ENCODE results near the gene PCCA. TPM values are rescaled to one million over a fixed set of nuclear protein-coding genes. Genes with fewer than 3 reads are reported as not detected.

PCCA gene
- polyA plus RNA-seq, 1 of the 3 experiments (the other 2 are of a cell fraction) = 7.3 TPM

DNA sequence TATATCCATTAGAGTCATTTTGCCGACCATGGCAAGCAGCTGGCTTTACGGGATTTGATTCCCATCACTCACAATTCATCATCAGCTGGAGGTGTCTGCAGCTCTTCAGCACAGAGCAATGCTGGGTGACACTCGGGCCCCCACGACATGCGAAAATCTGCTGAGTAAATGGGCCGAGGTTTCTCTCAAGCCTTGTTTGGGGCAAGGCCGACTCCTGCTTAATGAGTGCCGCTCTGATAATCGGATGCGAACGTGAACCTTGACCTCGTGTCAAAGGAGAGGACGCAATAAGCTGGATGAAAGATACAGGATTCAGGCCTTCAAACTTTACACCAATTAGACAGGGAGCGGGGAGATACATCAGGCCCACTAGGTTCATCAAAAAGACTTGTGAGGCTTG, 434.5 kb downstream of the PCCA start:
- POLR2A ChIA-PET = no interaction called here
- Histone ChIP-seq H2AFZ (ENCODE audit: low read depth) (no peak overlapping the region), H3K9ac (no peak overlapping the region), H3K27ac (ENCODE audit: low read depth in 2 of 2, low read length in 1 of 2) (no peak overlapping the region), H3K9me3 (no peaks in the 10 kb centered on the region), H3K4me1 (ENCODE audit: control insufficient read depth in 1 of 2, insufficient read depth in 2 of 2, low read depth in 1 of 2, low read length in 1 of 2) (peaks cover 6 to 7% of the 10 kb centered on the region in 2 experiments; a peak in 2 of 4 replicates), H4K20me1 (ENCODE audit: insufficient read depth) (no peaks in the 10 kb centered on the region), H3F3A (replicated peaks; ENCODE audit: insufficient read depth) (no peaks in the 10 kb centered on the region), H3K9me2 (no peaks in the 10 kb centered on the region), H3K4me2 (no peak overlapping the region), H3K36me3 (replicated peaks in 1 of 2; ENCODE audit: control insufficient read depth in 1 of 2, insufficient read depth in 2 of 2, low read length in 1 of 2) (peaks cover 0 to 16% of the 10 kb centered on the region in 2 experiments), H3K27me3 (ENCODE audit: insufficient read depth) (no peaks in the 10 kb centered on the region), H3K79me2 (ENCODE audit: insufficient read depth) (no peaks in the 10 kb centered on the region), H3K4me3 (ENCODE audit: low read depth in 2 of 2, low read length in 1 of 2) (no peak overlapping the region)
- TF ChIP-seq TEAD4 (IDR thresholded peaks at IDR 0.05; ENCODE audit: borderline replicate concordance, insufficient read depth) (no peak), RFX5 (IDR thresholded peaks at IDR 0.05; ENCODE audit: low read length) (no peak), MXI1 (IDR thresholded peaks at IDR 0.05; ENCODE audit: low read depth, low read length) (no peak), GATA2 (CRISPR knock-in tag; IDR thresholded peaks at IDR 0.05) (no peak), JUND (IDR thresholded peaks at IDR 0.05) (no peak), FOSL2 (IDR thresholded peaks at IDR 0.05; ENCODE audit: borderline replicate concordance, low read depth) (no peak), SIN3A (IDR thresholded peaks at IDR 0.05; ENCODE audit: borderline replicate concordance, low read depth, low read length) (no peak), RXRA (IDR thresholded peaks at IDR 0.05; ENCODE audit: borderline replicate concordance, low read depth) (no peak), TAF1 (IDR thresholded peaks at IDR 0.05; ENCODE audit: borderline replicate concordance, low read depth, low read length) (no peak), GABPA (IDR thresholded peaks at IDR 0.05; ENCODE audit: low read depth) (no peak), NFIC (IDR thresholded peaks at IDR 0.05; ENCODE audit: borderline replicate concordance) (no peak), FOXJ3 (CRISPR knock-in tag; IDR thresholded peaks at IDR 0.05) (no peak), RAD21 (IDR thresholded peaks at IDR 0.05; ENCODE audit: low read length) (no peak), MEF2A (IDR thresholded peaks at IDR 0.05; ENCODE audit: borderline replicate concordance, low read depth) (no peak)
- 92% methylated on average over 14 of the region's 14 CpGs for WGBS (ENCODE audit: low lambda C conversion rate)
- DNase-seq = no peak
- CTCF ChIA-PET = interaction anchor here (1.4 to 1.8 kb wide), 3 partner anchors 8 to 607 kb away, joined by 3 to 6 read pairs (median 5); no protein-coding TSS in a partner anchor

GRCh38 chr13:100523981-100524386, 435.1 kb downstream of the PCCA start:
- ChIA-PET POLR2A (no interaction called here), CTCF (interaction anchor here (1.4 to 4.1 kb wide), 4 partner anchors 9 to 608 kb away, joined by 3 to 26 read pairs (median 6); no protein-coding TSS in a partner anchor)
- peaks cover 4 to 6% of the 10 kb centered on the region in 2 experiments; a peak in 2 of 4 replicates for H3K4me1 ChIP-seq (ENCODE audit: control insufficient read depth in 1 of 2, insufficient read depth in 2 of 2, low read depth in 1 of 2, low read length in 1 of 2)
- WGBS (ENCODE audit: low lambda C conversion rate) = 36% methylated on average over 1 of the region's 8 CpGs
- H3K4me3 ChIP-seq (ENCODE audit: low read depth in 2 of 2, low read length in 1 of 2) = no peak overlapping the region
- DNase-seq = no peak
- H3F3A ChIP-seq (replicated peaks; ENCODE audit: insufficient read depth) = no peaks in the 10 kb centered on the region
- H3K4me2 ChIP-seq = no peak overlapping the region
- H3K9ac ChIP-seq = no peak overlapping the region
- H3K9me3 ChIP-seq = no peaks in the 10 kb centered on the region
- H3K27ac ChIP-seq (ENCODE audit: low read depth in 2 of 2, low read length in 1 of 2) = no peak overlapping the region
- peaks cover 0 to 19% of the 10 kb centered on the region in 2 experiments for H3K36me3 ChIP-seq (replicated peaks in 1 of 2; ENCODE audit: control insufficient read depth in 1 of 2, insufficient read depth in 2 of 2, low read length in 1 of 2)
- H4K20me1 ChIP-seq (ENCODE audit: insufficient read depth) = no peaks in the 10 kb centered on the region
- H3K27me3 ChIP-seq (ENCODE audit: insufficient read depth) = no peaks in the 10 kb centered on the region
- H3K9me2 ChIP-seq = no peaks in the 10 kb centered on the region
- no peak overlapping the region for H2AFZ ChIP-seq (ENCODE audit: low read depth)
- TF ChIP-seq TCF12 (IDR thresholded peaks at IDR 0.05) (no peak), TEAD4 (IDR thresholded peaks at IDR 0.05; ENCODE audit: borderline replicate concordance, insufficient read depth) (no peak), PBX3 (IDR thresholded peaks at IDR 0.05) (no peak), RCOR1 (IDR thresholded peaks at IDR 0.05; ENCODE audit: low read length) (no peak), USF2 (IDR thresholded peaks at IDR 0.05; ENCODE audit: borderline replicate concordance, low read depth, low read length) (no peak), JUND (IDR thresholded peaks at IDR 0.05) (no peak), USF1 (IDR thresholded peaks at IDR 0.05; ENCODE audit: borderline replicate concordance, low read depth) (no peak), RFX5 (IDR thresholded peaks at IDR 0.05; ENCODE audit: low read length) (no peak), ELF1 (IDR thresholded peaks at IDR 0.05) (no peak), GATA2 (CRISPR knock-in tag; IDR thresholded peaks at IDR 0.05) (no peak)
- TF ChIP-seq, protein P1, sequence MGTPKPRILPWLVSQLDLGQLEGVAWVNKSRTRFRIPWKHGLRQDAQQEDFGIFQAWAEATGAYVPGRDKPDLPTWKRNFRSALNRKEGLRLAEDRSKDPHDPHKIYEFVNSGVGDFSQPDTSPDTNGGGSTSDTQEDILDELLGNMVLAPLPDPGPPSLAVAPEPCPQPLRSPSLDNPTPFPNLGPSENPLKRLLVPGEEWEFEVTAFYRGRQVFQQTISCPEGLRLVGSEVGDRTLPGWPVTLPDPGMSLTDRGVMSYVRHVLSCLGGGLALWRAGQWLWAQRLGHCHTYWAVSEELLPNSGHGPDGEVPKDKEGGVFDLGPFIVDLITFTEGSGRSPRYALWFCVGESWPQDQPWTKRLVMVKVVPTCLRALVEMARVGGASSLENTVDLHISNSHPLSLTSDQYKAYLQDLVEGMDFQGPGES (IDR thresholded peaks at IDR 0.05; ENCODE audit: low read depth, low read length) = no peak
- TF ChIP-seq, protein P2, sequence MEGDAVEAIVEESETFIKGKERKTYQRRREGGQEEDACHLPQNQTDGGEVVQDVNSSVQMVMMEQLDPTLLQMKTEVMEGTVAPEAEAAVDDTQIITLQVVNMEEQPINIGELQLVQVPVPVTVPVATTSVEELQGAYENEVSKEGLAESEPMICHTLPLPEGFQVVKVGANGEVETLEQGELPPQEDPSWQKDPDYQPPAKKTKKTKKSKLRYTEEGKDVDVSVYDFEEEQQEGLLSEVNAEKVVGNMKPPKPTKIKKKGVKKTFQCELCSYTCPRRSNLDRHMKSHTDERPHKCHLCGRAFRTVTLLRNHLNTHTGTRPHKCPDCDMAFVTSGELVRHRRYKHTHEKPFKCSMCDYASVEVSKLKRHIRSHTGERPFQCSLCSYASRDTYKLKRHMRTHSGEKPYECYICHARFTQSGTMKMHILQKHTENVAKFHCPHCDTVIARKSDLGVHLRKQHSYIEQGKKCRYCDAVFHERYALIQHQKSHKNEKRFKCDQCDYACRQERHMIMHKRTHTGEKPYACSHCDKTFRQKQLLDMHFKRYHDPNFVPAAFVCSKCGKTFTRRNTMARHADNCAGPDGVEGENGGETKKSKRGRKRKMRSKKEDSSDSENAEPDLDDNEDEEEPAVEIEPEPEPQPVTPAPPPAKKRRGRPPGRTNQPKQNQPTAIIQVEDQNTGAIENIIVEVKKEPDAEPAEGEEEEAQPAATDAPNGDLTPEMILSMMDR (IDR thresholded peaks at IDR 0.05) = no peak
- no peaks in the 10 kb centered on the region for H3K79me2 ChIP-seq (ENCODE audit: insufficient read depth)
